HG03025 (cell line): ENCODE data around the gene ZGRF1.
"Not testable (repeated sequence)": the region's sequence is repeated elsewhere in the genome, so short reads cannot be mapped to it uniquely, and the experiment has no call there.

Experiments
- ATAC-seq: cut with Tn5 transposase; IDR thresholded peaks from one replicate; pipeline ENCODE4 v1.9.1; 2021; ENCODE audit warnings: mild to moderate bottlenecking, moderate library complexity; ENCODE audit not compliant: unreplicated experiment, low FRiP score

The ZGRF1 gene

GRCh38 chr4:112645541-112646329, 9.0 kb upstream of the ZGRF1 start:
- ATAC-seq, result no peak

DNA sequence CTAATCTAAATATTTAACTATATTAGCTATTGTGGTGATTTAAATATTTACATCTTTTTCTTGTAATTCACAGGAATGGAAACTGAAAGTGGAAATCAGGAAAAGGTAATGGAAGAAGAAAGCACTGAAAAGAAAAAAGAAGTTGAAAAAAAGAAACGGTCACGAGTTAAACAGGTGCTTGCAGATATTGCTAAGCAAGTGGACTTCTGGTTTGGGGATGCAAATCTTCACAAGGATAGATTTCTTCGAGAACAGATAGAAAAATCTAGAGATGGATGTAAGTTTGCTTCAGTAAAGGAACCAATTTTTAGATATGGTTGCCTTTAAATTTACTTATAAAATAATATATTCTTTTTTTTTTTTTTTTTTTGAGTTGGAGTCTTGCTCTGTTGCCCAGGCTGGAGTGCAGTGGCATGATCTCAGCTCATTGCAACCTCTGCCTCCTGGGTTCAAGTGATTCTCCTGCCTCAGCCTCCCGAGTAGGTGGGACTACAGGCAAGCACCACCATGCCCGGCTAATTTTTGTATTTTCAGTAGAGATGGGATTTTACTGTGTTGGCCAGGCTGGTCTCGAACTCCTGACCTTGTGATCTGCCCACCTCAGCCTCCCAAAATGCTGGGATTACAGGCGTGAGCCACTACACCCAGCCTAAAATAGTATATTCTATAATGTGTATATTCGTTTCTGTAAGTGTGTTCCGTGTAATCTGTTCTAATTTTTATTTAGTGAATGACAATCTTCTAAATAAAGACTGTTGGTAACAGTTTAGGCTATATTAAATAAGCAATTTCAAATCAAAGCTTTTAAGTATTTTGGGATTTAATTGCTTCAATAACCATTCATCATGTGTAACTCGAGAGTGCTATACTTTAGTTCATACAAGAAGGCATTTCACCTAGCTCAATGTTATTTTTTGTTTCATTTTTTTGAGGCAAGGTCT, 8.2 kb upstream of the ZGRF1 start:
- not testable (repeated sequence) for ATAC-seq

- no peak for ATAC-seq
These were observed 5.8 kb upstream of the ZGRF1 start for GRCh38 chr4:112642526-112642925.

- ATAC-seq, result peak; percentile 1
These were observed 800 bp upstream of the ZGRF1 start for GRCh38 chr4:112637552-112637866.

- ATAC-seq, result no peak
These were observed 3.1 kb downstream of the ZGRF1 start for GRCh38 chr4:112633477-112634235.

DNA sequence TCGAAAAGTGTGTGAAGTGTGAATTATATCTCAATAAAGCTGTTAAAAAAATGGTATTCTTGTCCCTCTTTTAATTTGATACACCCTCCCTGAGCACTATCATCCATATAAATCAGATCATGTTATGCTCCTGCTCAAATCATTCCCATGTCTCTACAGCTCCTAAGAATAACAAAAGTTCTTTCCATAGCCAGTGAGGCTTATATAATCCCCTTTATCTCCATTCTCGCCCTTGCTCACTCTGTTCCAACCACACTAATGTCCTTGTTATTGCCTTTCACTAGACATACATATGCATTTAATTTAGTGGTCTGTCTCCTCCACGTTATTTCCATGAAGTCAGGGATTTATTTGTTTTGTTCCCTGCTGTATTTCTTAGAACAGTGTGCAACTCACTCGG, 10.5 kb downstream of the ZGRF1 start:
- no peak for ATAC-seq

- ATAC-seq, result no peak
These were observed 19.7 kb downstream of the ZGRF1 start for GRCh38 chr4:112616984-112617383.

GRCh38 chr4:112612814-112613213, 23.9 kb downstream of the ZGRF1 start:
- ATAC-seq, result not testable (repeated sequence)

GRCh38 chr4:112604589-112604988, 32.1 kb downstream of the ZGRF1 start:
- ATAC-seq, result no peak

DNA sequence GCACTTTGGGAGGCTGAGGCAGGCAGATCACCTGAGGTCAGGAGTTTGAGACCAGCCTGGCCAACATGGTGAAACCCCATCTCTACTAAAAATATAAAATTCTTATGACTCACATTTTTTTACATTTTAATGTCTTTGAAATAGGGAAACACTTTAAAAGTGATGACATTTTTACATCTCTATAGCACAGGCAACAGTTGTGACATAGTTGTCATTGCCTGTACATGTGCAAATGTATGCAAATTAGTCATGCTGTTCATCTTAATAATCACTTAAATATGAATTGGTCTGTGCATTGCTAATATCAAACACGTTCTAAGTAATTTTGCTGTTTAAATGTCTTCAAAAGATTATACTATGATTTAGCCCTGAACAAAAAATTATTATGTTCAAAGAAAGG, 41.7 kb downstream of the ZGRF1 start:
- ATAC-seq, result no peak

DNA sequence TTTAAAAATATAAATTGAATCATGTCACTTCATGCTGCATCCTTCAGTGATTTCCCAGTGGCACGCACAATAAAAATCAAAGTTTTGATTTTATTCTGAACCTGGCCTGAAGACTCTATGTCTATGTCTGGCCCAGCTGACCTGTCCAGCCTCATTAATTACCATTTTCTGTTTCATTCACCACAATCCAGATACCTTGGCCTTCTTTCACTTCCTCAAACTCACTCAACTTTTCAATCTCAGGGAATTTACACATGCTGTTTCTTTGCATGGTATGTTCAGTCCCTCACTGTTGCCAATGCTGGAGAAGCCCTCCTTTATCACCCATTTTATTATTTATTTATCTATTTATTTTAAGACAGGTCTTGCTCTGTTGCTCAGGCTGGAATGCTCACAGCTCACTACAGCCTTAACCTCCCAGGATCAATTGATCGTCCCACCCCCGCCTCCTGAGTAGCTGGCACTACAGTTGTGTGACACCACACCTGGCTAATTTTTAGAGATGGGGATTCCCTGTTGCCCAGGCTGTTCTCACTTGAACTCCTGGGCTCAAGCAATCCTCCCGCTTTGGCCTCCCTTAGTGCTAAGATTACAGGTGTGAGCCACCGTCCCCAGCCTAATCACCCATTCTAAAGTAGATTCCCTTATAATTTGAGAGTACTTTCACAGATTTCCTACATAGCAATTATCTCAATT, 43.1 kb downstream of the ZGRF1 start:
- ATAC-seq, result no peak

DNA sequence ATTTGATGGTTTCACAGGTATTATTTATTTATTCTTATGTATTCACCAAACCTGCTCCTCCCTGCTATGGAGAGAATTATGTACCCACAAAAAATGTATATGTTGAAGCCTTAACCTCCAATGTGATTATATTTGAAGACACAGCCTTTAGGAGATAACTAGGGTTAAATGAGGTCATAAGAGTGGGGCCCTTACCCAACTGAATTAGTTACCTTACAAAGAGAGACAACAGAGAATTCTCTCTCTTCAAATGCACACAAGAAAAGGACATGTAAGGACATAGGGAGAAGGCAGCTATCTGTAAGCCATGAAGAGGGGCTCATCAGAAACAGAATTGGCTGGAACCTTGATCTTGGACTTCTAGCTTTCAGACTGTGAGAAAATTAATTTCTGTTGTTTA, 44.0 kb downstream of the ZGRF1 start:
- ATAC-seq, result no peak

DNA sequence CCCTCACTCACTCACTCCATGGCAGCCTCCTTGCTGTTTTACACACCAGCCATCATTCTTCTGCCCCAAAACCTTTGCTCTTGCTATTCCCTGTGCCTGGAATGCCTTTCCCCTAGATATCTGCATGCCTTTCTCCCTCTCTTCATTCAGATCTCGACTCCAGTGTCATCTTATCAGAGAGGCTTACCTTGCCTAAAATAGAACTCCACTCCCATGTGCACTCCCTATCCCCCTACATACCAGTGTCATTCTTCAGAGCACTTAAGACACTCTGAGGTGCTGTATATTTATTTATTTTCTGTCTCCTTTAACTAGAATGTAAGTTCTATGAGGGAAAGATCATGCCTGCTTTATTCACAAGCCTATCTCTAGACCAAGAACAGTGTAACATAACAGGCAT, 45.1 kb downstream of the ZGRF1 start:
- ATAC-seq, result no peak

DNA sequence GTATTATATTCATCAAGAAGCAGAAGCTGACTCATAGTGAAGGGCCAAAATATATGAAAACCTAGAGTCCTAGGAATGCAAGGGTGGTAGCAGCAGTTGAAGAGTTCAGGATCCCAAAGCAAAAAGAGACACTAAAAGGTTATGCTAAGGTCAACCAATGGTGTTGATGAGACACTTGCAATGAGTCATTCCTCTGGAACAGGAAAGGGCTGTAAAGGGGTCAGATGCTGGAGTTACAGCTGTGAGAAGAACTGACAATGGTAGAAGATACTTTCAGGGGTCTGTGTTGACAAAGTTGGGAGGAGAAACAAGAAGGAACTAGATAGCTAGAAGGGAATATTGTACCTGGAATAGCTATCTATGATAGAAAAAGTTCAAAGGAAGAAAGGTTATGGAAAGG, 47.5 kb downstream of the ZGRF1 start:
- no peak for ATAC-seq

DNA sequence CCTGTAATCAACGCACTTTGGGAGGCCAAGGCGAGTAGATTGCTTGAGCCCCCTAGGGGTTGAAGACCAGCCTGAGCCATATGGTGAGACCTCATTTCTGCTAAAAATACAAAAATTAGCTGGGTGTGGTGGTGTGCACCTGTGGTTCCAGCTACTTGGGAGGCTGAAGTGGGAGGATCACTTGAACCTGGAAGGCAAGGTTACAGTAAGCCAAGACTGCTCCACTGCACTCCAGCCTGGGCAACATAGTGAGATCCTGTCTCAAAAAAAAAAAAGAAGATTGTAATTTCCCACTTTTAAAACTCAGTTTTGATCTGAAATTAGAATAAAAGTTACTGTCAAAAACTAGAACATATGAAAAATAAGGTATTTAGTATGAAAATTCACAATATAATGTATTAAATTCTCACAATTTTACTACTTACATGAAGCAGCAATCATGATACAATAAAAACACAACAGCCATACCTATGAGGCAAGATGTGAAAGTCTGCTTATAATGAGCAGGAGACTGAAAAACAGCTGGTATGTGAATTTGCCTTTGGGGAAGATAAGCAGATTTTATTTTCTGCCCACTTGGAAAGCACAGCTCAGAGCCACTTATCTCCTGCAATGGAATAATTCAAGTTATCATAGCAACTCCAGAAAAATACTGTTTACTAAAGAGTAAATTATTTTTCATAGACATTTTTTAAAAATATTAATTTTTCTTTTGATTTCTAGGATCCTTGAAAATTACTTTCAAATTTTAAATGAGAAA, 50.6 kb downstream of the ZGRF1 start:
- ATAC-seq, result no peak

GRCh38 chr4:112567536-112567935, 69.2 kb downstream of the ZGRF1 start:
- no peak for ATAC-seq

- no peak for ATAC-seq
These were observed 71.9 kb downstream of the ZGRF1 start for GRCh38 chr4:112564706-112565270.

DNA sequence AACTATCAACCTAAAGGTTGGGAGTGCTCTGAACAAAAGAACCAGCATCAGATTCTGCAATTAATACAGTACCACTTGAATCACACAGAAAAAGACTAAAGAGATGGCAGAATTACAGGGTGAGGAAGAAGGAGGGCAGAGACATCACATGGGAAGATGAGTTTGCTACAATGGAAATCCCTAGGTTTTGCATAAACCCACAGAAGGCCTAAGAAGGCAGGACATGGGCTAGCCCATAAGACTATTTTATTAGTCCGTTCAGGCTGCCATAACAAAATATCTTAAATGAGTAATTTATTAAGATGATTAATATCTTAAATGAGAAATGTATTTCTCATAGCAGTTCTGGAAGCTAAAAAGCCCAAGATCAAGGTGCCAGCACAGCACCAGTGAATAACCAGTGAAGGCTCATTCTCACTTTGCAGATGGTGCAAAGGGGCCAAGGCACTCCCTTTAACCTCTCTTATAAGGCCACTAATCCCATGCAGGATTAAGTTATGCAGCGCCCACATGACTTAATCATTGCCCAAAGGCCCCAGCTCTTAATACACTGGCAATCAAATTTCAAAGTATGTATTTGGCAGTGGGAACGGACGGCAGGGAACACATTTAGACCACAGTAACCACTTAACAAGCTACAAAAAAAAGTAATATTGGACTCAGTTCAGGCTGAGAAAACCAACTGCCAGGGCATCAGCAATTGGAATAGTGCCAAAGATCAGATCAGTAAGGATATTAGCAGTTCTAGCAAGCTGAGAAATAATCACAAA, 73.1 kb downstream of the ZGRF1 start:
- no peak for ATAC-seq
